Activated naive CD4-positive, alpha-beta T cell treated with anti-CD3 and anti-CD28 coated beads for 36 hours (primary cell): Measurements from ENCODE around the gene TRRAP. TPM values are rescaled to one million over a fixed set of nuclear protein-coding genes. Genes with fewer than 3 reads are reported as not detected.

Source experiments
- CTCF ChIA-PET: fragments of 350-600 bp; sonication (Branson Sonifier 250); formaldehyde crosslinking; loops from one replicate; lab custom pipeline; 2021; ENCODE audit warnings: antibody characterized with exemption; lab: Charles Lee
- DNase-seq: peaks from one replicate; pipeline ENCODE4 v3.0.0-alpha.2; 2020
- H3K27ac Mint-ChIP-seq: one replicate; pipeline ENCODE4 v1.8.0; 2021; ENCODE audit warnings: mild to moderate bottlenecking, mixed read lengths
- H3K27me3 Mint-ChIP-seq: one replicate; pipeline ENCODE4 v1.8.0; 2021; ENCODE audit warnings: low read depth, mixed read lengths
- H3K36me3 Mint-ChIP-seq: one replicate; pipeline ENCODE4 v1.8.0; 2021; ENCODE audit warnings: low read depth, mixed read lengths
- H3K4me1 Mint-ChIP-seq: one replicate; pipeline ENCODE4 v1.8.0; 2021; ENCODE audit warnings: low read depth, mixed read lengths
- H3K4me3 Mint-ChIP-seq: one replicate; pipeline ENCODE4 v1.8.0; 2021; ENCODE audit warnings: mild to moderate bottlenecking, moderate library complexity, mixed read lengths
- H3K9me3 Mint-ChIP-seq: one replicate; pipeline ENCODE4 v1.8.0; 2021; ENCODE audit warnings: mixed read lengths
- intact Hi-C: fragments of 100-400 bp; cut with micrococcal nuclease; formaldehyde crosslinking; loops from one replicate; pipeline ENCODE4 v1.15.1; 2023
- total RNA-seq, 2 experiments: library from RNA; stranded (reverse); gene quantifications; one replicate each; pipeline ENCODE4 v1.2.3, GENCODE V29; 2021

Gene TRRAP
- total RNA-seq, 2 experiments from 2014 or later = 33.5 to 37.4 TPM

- no peak for DNase-seq
- Mint-ChIP-seq H3K36me3 (peaks cover 37% of the 10 kb centered on the region), H3K27me3 (no peaks in the 10 kb centered on the region), H3K4me3 (no peak overlapping the region), H3K4me1 (no peaks in the 10 kb centered on the region), H3K27ac (no peak overlapping the region), H3K9me3 (no peaks in the 10 kb centered on the region)
- CTCF ChIA-PET = no interaction called here
- intact Hi-C loops = no loop called here
These were observed 52.6 kb downstream of the TRRAP start for GRCh38 chr7:98930921-98931320.

GRCh38 chr7:98933321-98933720, 55.0 kb downstream of the TRRAP start:
- intact Hi-C loops = no loop called here
- no peak overlapping the region for H3K27ac Mint-ChIP-seq
- no peaks in the 10 kb centered on the region for H3K27me3 Mint-ChIP-seq
- H3K9me3 Mint-ChIP-seq = no peaks in the 10 kb centered on the region
- CTCF ChIA-PET = no interaction called here
- H3K4me1 Mint-ChIP-seq = no peaks in the 10 kb centered on the region
- no peak for DNase-seq
- no peak overlapping the region for H3K4me3 Mint-ChIP-seq
- H3K36me3 Mint-ChIP-seq = peaks cover 30% of the 10 kb centered on the region

- no peak overlapping the region for H3K4me3 Mint-ChIP-seq
- DNase-seq = no peak
- H3K4me1 Mint-ChIP-seq = no peaks in the 10 kb centered on the region
- peaks cover 29% of the 10 kb centered on the region for H3K36me3 Mint-ChIP-seq
- H3K27ac Mint-ChIP-seq = no peak overlapping the region
- H3K27me3 Mint-ChIP-seq = no peaks in the 10 kb centered on the region
- CTCF ChIA-PET = no interaction called here
- intact Hi-C loops = no loop called here
- no peaks in the 10 kb centered on the region for H3K9me3 Mint-ChIP-seq
These were observed 55.9 kb downstream of the TRRAP start for GRCh38 chr7:98934267-98934666.

- CTCF ChIA-PET = no interaction called here
- H3K4me3 Mint-ChIP-seq = no peak overlapping the region
- intact Hi-C loops = no loop called here
- no peaks in the 10 kb centered on the region for H3K27me3 Mint-ChIP-seq
- no peak overlapping the region for H3K27ac Mint-ChIP-seq
- H3K36me3 Mint-ChIP-seq = peaks cover 26% of the 10 kb centered on the region
- no peak for DNase-seq
- H3K9me3 Mint-ChIP-seq = no peaks in the 10 kb centered on the region
- H3K4me1 Mint-ChIP-seq = no peaks in the 10 kb centered on the region
These were observed 57.5 kb downstream of the TRRAP start for GRCh38 chr7:98935811-98936210.

- H3K9me3 Mint-ChIP-seq = no peaks in the 10 kb centered on the region
- no peak overlapping the region for H3K27ac Mint-ChIP-seq
- DNase-seq = no peak
- no peak overlapping the region for H3K4me3 Mint-ChIP-seq
- CTCF ChIA-PET = no interaction called here
- peaks cover 23% of the 10 kb centered on the region for H3K36me3 Mint-ChIP-seq
- intact Hi-C loops = no loop called here
- no peaks in the 10 kb centered on the region for H3K27me3 Mint-ChIP-seq
- H3K4me1 Mint-ChIP-seq = no peaks in the 10 kb centered on the region
These were observed 65.0 kb downstream of the TRRAP start for GRCh38 chr7:98943336-98943735.

- CTCF ChIA-PET = interaction anchor here (0.7 kb wide), 2 partner anchors 65 to 72 kb away, joined by 3 read pairs; no protein-coding TSS in a partner anchor
These were observed 66.1 kb downstream of the TRRAP start for GRCh38 chr7:98944386-98944785.

GRCh38 chr7:98945852-98946251, 67.5 kb downstream of the TRRAP start:
- no peaks in the 10 kb centered on the region for H3K27me3 Mint-ChIP-seq
- peaks cover 30% of the 10 kb centered on the region for H3K36me3 Mint-ChIP-seq
- H3K27ac Mint-ChIP-seq = no peak overlapping the region
- H3K9me3 Mint-ChIP-seq = no peaks in the 10 kb centered on the region
- no peak overlapping the region for H3K4me3 Mint-ChIP-seq
- no peak for DNase-seq
- CTCF ChIA-PET = interaction anchor here (0.6 kb wide), 1 partner anchor 175 kb away, joined by 3 read pairs; no protein-coding TSS in a partner anchor
- no peaks in the 10 kb centered on the region for H3K4me1 Mint-ChIP-seq
- intact Hi-C loops = no loop called here

More at GRCh38 chr7:98944386-98944785, 66.1 kb downstream of the TRRAP start:
- Mint-ChIP-seq H3K27me3 (no peaks in the 10 kb centered on the region), H3K4me3 (no peak overlapping the region), H3K27ac (no peak overlapping the region), H3K36me3 (peaks cover 23% of the 10 kb centered on the region), H3K9me3 (no peaks in the 10 kb centered on the region), H3K4me1 (no peaks in the 10 kb centered on the region)
- no peak for DNase-seq
- intact Hi-C loops = no loop called here

GRCh38 chr7:98946389-98946788, 68.1 kb downstream of the TRRAP start:
- Mint-ChIP-seq H3K27ac (no peak overlapping the region), H3K27me3 (no peaks in the 10 kb centered on the region), H3K36me3 (peaks cover 30% of the 10 kb centered on the region), H3K9me3 (no peaks in the 10 kb centered on the region), H3K4me3 (no peak overlapping the region), H3K4me1 (no peaks in the 10 kb centered on the region)
- intact Hi-C loops = no loop called here
- CTCF ChIA-PET = no interaction called here
- no peak for DNase-seq

GRCh38 chr7:98949336-98950044, 71.2 kb downstream of the TRRAP start:
- Mint-ChIP-seq H3K9me3 (no peaks in the 10 kb centered on the region), H3K27me3 (no peaks in the 10 kb centered on the region), H3K4me1 (no peaks in the 10 kb centered on the region), H3K27ac (no peak overlapping the region), H3K4me3 (no peak overlapping the region), H3K36me3 (peaks cover 43% of the 10 kb centered on the region)
- intact Hi-C loops = no loop called here
- DNase-seq = no peak
- CTCF ChIA-PET = interaction anchor here (0.7 kb wide), 1 partner anchor 361 kb away, joined by 3 read pairs; no protein-coding TSS in a partner anchor

- CTCF ChIA-PET = no interaction called here
- Mint-ChIP-seq H3K27ac (no peak overlapping the region), H3K27me3 (no peaks in the 10 kb centered on the region), H3K36me3 (peaks cover 51% of the 10 kb centered on the region), H3K4me1 (no peaks in the 10 kb centered on the region), H3K9me3 (no peaks in the 10 kb centered on the region), H3K4me3 (no peak overlapping the region)
- no peak for DNase-seq
- intact Hi-C loops = no loop called here
These were observed 77.7 kb downstream of the TRRAP start for GRCh38 chr7:98955992-98956391.

- H3K36me3 Mint-ChIP-seq = peaks cover 53% of the 10 kb centered on the region
- no peak overlapping the region for H3K27ac Mint-ChIP-seq
- intact Hi-C loops = no loop called here
These were observed 78.1 kb downstream of the TRRAP start for GRCh38 chr7:98956469-98956868.

GRCh38 chr7:98956937-98957336, 78.6 kb downstream of the TRRAP start:
- no peaks in the 10 kb centered on the region for H3K4me1 Mint-ChIP-seq
- H3K27ac Mint-ChIP-seq = no peak overlapping the region
- no peak for DNase-seq
- no peaks in the 10 kb centered on the region for H3K27me3 Mint-ChIP-seq
- no peak overlapping the region for H3K4me3 Mint-ChIP-seq
- peaks cover 55% of the 10 kb centered on the region for H3K36me3 Mint-ChIP-seq
- intact Hi-C loops = no loop called here
- no peaks in the 10 kb centered on the region for H3K9me3 Mint-ChIP-seq
- CTCF ChIA-PET = no interaction called here

More at GRCh38 chr7:98956469-98956868, 78.1 kb downstream of the TRRAP start:
- Mint-ChIP-seq H3K9me3 (no peaks in the 10 kb centered on the region), H3K4me3 (no peak overlapping the region), H3K4me1 (no peaks in the 10 kb centered on the region), H3K27me3 (no peaks in the 10 kb centered on the region)
- CTCF ChIA-PET = no interaction called here
- DNase-seq = no peak

- H3K27ac Mint-ChIP-seq = no peak overlapping the region
- intact Hi-C loops = no loop called here
- H3K27me3 Mint-ChIP-seq = no peaks in the 10 kb centered on the region
- no peaks in the 10 kb centered on the region for H3K4me1 Mint-ChIP-seq
- CTCF ChIA-PET = interaction anchor here (0.7 kb wide), 1 partner anchor 26 kb away, joined by 3 read pairs; no protein-coding TSS in a partner anchor
- peaks cover 56% of the 10 kb centered on the region for H3K36me3 Mint-ChIP-seq
- no peak for DNase-seq
- H3K4me3 Mint-ChIP-seq = no peak overlapping the region
- H3K9me3 Mint-ChIP-seq = no peaks in the 10 kb centered on the region
These were observed 79.4 kb downstream of the TRRAP start for GRCh38 chr7:98957766-98958165.
